ENCODE data around the gene PRG2. TPM values are rescaled to one million over a fixed set of nuclear protein-coding genes. Genes with fewer than 3 reads are reported as not detected.

The PRG2 gene
- total RNA-seq, 1 experiment from 2014 or later = 0.57 TPM

DNA sequence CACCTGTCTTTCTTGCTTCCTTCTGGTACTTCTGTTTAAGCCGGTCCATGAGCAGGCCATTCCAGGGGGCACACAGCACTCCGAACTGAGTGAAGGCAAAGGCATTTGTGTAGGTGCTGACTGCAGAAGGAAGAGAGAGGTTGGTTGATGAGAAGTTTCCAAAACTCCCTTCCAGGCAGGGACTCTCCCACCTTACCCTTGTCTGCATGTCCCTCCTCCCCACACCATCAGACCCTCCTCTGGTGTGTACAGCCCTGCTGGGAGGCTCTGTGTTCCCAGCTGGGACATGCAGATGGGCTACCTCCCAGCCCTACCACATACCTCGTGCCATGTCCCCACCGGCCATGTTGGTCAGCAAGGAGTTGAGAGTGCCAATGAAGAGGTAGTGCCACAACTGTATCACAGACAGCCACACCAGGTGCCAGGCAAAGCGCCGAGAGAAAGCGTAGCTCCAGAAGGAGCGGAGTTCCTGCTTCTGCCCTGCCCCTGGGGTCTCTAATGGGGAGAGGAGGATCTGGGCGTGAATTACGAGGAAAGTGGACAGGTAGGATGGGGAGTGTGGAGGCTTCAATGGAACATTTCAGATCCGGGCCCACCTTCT is 24.3 kb upstream of the PRG2 start:
- Mint-ChIP-seq H3K9me3 (no peaks in the 10 kb centered on the region), H3K4me3 (no peak overlapping the region), H3K27ac (no peak overlapping the region), H3K36me3 (peaks cover 54% of the 10 kb centered on the region), H3K27me3 (ENCODE audit: low read depth) (no peaks in the 10 kb centered on the region), H3K4me1 (0 out of 2 replicates have a peak, but pooled peaks cover 4% of the 10 kb centered on the region)
- no peak for DNase-seq (ENCODE audit: low spot score)
- TF ChIP-seq SMAD4 (CRISPR knock-in tag; IDR thresholded peaks at IDR 0.05) (no peak), ZNF121 (CRISPR knock-in tag; IDR thresholded peaks at IDR 0.05) (no peak), CREM (CRISPR knock-in tag; IDR thresholded peaks at IDR 0.05) (no peak), OVOL2 (CRISPR knock-in tag; IDR thresholded peaks at IDR 0.05; ENCODE audit: borderline replicate concordance) (no peak), ZNF671 (CRISPR knock-in tag; IDR thresholded peaks at IDR 0.05) (no peak), TEAD4 (CRISPR knock-in tag; IDR thresholded peaks at IDR 0.05) (no peak), MXD4 (CRISPR knock-in tag; IDR thresholded peaks at IDR 0.05; ENCODE audit: borderline replicate concordance) (no peak), GTF2I (CRISPR knock-in tag; conservative IDR thresholded peaks at IDR 0.05) (no peak), SMAD3 (CRISPR knock-in tag; IDR thresholded peaks at IDR 0.05; ENCODE audit: borderline replicate concordance) (no peak), FOXP1 (CRISPR knock-in tag; IDR thresholded peaks at IDR 0.05; ENCODE audit: borderline replicate concordance) (no peak)
- TF ChIP-seq, protein P1, sequence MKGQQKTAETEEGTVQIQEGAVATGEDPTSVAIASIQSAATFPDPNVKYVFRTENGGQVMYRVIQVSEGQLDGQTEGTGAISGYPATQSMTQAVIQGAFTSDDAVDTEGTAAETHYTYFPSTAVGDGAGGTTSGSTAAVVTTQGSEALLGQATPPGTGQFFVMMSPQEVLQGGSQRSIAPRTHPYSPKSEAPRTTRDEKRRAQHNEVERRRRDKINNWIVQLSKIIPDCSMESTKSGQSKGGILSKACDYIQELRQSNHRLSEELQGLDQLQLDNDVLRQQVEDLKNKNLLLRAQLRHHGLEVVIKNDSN (CRISPR knock-in tag; IDR thresholded peaks at IDR 0.05) = no peak
- TF ChIP-seq, protein P2, sequence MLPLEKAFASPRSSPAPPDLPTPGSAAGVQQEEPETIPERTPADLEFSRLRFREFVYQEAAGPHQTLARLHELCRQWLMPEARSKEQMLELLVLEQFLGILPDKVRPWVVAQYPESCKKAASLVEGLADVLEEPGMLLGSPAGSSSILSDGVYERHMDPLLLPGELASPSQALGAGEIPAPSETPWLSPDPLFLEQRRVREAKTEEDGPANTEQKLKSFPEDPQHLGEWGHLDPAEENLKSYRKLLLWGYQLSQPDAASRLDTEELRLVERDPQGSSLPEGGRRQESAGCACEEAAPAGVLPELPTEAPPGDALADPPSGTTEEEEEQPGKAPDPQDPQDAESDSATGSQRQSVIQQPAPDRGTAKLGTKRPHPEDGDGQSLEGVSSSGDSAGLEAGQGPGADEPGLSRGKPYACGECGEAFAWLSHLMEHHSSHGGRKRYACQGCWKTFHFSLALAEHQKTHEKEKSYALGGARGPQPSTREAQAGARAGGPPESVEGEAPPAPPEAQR (CRISPR knock-in tag; IDR thresholded peaks at IDR 0.05) = no peak
- ATAC-seq = no peak
- ChIA-PET POLR2A (no interaction called here), CTCF (no interaction called here)

DNA sequence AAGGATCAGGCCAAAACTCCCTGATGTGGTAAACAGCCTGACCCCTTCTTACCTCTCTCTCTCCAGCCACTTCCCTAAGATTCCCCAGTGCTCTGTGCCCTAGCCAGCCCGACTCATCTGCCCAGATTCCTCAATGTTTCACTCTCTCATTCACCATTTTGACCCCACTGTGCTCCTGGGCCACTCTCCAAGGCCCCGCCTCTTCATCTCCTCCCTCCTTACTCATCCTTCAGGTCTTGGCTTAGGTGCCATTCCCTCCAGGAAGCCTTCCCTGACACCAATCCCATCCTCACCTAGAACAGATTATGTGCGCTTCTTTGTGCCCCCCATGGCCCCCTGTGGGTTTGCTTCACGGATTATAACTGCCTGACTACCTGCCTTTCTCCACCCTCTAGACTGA is 23.2 kb upstream of the PRG2 start:
- no peak for DNase-seq (ENCODE audit: low spot score)
- CTCF ChIA-PET = no interaction called here
- TF ChIP-seq, protein P3, sequence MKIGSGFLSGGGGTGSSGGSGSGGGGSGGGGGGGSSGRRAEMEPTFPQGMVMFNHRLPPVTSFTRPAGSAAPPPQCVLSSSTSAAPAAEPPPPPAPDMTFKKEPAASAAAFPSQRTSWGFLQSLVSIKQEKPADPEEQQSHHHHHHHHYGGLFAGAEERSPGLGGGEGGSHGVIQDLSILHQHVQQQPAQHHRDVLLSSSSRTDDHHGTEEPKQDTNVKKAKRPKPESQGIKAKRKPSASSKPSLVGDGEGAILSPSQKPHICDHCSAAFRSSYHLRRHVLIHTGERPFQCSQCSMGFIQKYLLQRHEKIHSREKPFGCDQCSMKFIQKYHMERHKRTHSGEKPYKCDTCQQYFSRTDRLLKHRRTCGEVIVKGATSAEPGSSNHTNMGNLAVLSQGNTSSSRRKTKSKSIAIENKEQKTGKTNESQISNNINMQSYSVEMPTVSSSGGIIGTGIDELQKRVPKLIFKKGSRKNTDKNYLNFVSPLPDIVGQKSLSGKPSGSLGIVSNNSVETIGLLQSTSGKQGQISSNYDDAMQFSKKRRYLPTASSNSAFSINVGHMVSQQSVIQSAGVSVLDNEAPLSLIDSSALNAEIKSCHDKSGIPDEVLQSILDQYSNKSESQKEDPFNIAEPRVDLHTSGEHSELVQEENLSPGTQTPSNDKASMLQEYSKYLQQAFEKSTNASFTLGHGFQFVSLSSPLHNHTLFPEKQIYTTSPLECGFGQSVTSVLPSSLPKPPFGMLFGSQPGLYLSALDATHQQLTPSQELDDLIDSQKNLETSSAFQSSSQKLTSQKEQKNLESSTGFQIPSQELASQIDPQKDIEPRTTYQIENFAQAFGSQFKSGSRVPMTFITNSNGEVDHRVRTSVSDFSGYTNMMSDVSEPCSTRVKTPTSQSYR (CRISPR knock-in tag; IDR thresholded peaks at IDR 0.05) = no peak
- no peak for TF ChIP-seq TP53 (CRISPR knock-in tag; IDR thresholded peaks at IDR 0.05)
- Mint-ChIP-seq H3K27ac (no peak overlapping the region), H3K36me3 (peaks cover 51% of the 10 kb centered on the region), H3K9me3 (no peaks in the 10 kb centered on the region), H3K4me1 (0 out of 2 replicates have a peak, but pooled peaks cover 4% of the 10 kb centered on the region), H3K4me3 (no peak overlapping the region), H3K27me3 (ENCODE audit: low read depth) (no peaks in the 10 kb centered on the region)
- no peak for ATAC-seq
- POLR2A ChIA-PET = no interaction called here

DNA sequence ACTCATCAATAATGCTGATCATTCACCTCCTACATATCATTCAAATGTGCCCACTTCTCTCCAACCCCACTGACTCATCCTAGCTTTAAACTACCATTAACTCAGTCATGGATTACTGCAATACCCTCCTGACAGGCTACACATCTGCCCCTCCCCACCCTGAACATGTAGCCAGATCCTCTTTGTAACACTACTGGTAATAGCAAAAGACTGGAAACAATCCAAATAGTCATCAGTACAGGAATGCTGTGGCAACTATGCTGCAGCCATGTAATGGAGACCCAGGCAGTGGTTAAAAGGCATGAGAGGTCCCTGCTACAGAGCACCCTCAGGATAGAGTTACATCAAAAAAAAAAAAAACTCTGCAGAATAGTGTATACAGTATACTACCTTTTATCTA is 19.8 kb upstream of the PRG2 start:
- POLR2A ChIA-PET = no interaction called here
- 0 out of 2 replicates have a peak, but pooled peaks cover 2% of the 10 kb centered on the region for H3K4me1 Mint-ChIP-seq
- TF ChIP-seq, protein P4, sequence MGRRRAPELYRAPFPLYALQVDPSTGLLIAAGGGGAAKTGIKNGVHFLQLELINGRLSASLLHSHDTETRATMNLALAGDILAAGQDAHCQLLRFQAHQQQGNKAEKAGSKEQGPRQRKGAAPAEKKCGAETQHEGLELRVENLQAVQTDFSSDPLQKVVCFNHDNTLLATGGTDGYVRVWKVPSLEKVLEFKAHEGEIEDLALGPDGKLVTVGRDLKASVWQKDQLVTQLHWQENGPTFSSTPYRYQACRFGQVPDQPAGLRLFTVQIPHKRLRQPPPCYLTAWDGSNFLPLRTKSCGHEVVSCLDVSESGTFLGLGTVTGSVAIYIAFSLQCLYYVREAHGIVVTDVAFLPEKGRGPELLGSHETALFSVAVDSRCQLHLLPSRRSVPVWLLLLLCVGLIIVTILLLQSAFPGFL (CRISPR knock-in tag; IDR thresholded peaks at IDR 0.05; ENCODE audit: borderline replicate concordance) = no peak
- no peak for TF ChIP-seq TCF7 (CRISPR knock-in tag; IDR thresholded peaks at IDR 0.05; ENCODE audit: low read depth)
- TF ChIP-seq, protein P5, sequence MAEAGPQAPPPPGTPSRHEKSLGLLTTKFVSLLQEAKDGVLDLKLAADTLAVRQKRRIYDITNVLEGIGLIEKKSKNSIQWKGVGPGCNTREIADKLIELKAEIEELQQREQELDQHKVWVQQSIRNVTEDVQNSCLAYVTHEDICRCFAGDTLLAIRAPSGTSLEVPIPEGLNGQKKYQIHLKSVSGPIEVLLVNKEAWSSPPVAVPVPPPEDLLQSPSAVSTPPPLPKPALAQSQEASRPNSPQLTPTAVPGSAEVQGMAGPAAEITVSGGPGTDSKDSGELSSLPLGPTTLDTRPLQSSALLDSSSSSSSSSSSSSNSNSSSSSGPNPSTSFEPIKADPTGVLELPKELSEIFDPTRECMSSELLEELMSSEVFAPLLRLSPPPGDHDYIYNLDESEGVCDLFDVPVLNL (CRISPR knock-in tag; IDR thresholded peaks at IDR 0.05; ENCODE audit: borderline replicate concordance, low read depth) = no peak
- TF ChIP-seq, protein P6, sequence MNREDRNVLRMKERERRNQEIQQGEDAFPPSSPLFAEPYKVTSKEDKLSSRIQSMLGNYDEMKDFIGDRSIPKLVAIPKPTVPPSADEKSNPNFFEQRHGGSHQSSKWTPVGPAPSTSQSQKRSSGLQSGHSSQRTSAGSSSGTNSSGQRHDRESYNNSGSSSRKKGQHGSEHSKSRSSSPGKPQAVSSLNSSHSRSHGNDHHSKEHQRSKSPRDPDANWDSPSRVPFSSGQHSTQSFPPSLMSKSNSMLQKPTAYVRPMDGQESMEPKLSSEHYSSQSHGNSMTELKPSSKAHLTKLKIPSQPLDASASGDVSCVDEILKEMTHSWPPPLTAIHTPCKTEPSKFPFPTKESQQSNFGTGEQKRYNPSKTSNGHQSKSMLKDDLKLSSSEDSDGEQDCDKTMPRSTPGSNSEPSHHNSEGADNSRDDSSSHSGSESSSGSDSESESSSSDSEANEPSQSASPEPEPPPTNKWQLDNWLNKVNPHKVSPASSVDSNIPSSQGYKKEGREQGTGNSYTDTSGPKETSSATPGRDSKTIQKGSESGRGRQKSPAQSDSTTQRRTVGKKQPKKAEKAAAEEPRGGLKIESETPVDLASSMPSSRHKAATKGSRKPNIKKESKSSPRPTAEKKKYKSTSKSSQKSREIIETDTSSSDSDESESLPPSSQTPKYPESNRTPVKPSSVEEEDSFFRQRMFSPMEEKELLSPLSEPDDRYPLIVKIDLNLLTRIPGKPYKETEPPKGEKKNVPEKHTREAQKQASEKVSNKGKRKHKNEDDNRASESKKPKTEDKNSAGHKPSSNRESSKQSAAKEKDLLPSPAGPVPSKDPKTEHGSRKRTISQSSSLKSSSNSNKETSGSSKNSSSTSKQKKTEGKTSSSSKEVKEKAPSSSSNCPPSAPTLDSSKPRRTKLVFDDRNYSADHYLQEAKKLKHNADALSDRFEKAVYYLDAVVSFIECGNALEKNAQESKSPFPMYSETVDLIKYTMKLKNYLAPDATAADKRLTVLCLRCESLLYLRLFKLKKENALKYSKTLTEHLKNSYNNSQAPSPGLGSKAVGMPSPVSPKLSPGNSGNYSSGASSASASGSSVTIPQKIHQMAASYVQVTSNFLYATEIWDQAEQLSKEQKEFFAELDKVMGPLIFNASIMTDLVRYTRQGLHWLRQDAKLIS (CRISPR knock-in tag; IDR thresholded peaks at IDR 0.05; ENCODE audit: borderline replicate concordance) = no peak
- TF ChIP-seq MXD4 (CRISPR knock-in tag; IDR thresholded peaks at IDR 0.05; ENCODE audit: borderline replicate concordance) = no peak
- TF ChIP-seq, protein P7, sequence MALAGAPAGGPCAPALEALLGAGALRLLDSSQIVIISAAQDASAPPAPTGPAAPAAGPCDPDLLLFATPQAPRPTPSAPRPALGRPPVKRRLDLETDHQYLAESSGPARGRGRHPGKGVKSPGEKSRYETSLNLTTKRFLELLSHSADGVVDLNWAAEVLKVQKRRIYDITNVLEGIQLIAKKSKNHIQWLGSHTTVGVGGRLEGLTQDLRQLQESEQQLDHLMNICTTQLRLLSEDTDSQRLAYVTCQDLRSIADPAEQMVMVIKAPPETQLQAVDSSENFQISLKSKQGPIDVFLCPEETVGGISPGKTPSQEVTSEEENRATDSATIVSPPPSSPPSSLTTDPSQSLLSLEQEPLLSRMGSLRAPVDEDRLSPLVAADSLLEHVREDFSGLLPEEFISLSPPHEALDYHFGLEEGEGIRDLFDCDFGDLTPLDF (CRISPR knock-in tag; IDR thresholded peaks at IDR 0.05) = no peak
- TF ChIP-seq TEAD1 (CRISPR knock-in tag; IDR thresholded peaks at IDR 0.05) = no peak

More for the DNA sequence above, 19.8 kb upstream of the PRG2 start:
- H3K27ac Mint-ChIP-seq = no peak overlapping the region
- CTCF ChIA-PET = no interaction called here
- H3K9me3 Mint-ChIP-seq = no peaks in the 10 kb centered on the region
- no peaks in the 10 kb centered on the region for H3K27me3 Mint-ChIP-seq (ENCODE audit: low read depth)
- no peak overlapping the region for H3K4me3 Mint-ChIP-seq
- ATAC-seq (no peak), DNase-seq (ENCODE audit: low spot score) (no peak)
- H3K36me3 Mint-ChIP-seq = peaks cover 49% of the 10 kb centered on the region

Data from WTC11 (cell line).